GM12864 (cell line): ENCODE data around the gene CFAP74.
A peak's percentile ranks its signal among the peaks of the same experiment; 100 is the strongest.

Experiments
- DNase-seq: peaks from one replicate; pipeline ENCODE4 v3.0.0-alpha.2; 2011; ENCODE audit warnings: low read depth
- H3K4me3 ChIP-seq: 2 replicates; pipeline ENCODE4 v1.5.1; 2011; ENCODE audit warnings: mild to moderate bottlenecking, low read depth, low read length, control low read depth
- CTCF ChIP-seq: IDR thresholded peaks from 2 replicates; pipeline ENCODE4 v1.5.1; 2011; ENCODE audit warnings: low read depth, mild to moderate bottlenecking, moderate library complexity, low read length, control low read depth, inconsistent platforms; ENCODE audit errors: missing control alignments

CFAP74 gene

GRCh38 chr1:1956586-1957532 lies 46.7 kb downstream of the CFAP74 start:
- TF ChIP-seq CTCF, result no peak
- no peak for DNase-seq
- no peak overlapping the region for H3K4me3 ChIP-seq

GRCh38 chr1:1956101-1956500 lies 47.5 kb downstream of the CFAP74 start:
- no peak for DNase-seq
- no peak overlapping the region for H3K4me3 ChIP-seq
- TF ChIP-seq CTCF, result no peak

- no peak for TF ChIP-seq CTCF
- no peak overlapping the region for H3K4me3 ChIP-seq
- DNase-seq, result no peak
Measured at GRCh38 chr1:1955621-1956094, 47.9 kb downstream of the CFAP74 start.

GRCh38 chr1:1954831-1955441 lies 48.6 kb downstream of the CFAP74 start:
- no peak overlapping the region for H3K4me3 ChIP-seq
- peak; percentile 24 for TF ChIP-seq CTCF
- no peak for DNase-seq

- no peak for TF ChIP-seq CTCF
- no peak for DNase-seq
- H3K4me3 ChIP-seq, result no peak overlapping the region
Measured at GRCh38 chr1:1954015-1954414, 49.6 kb downstream of the CFAP74 start.

GRCh38 chr1:1950940-1951339 lies 52.6 kb downstream of the CFAP74 start:
- no peak overlapping the region for H3K4me3 ChIP-seq
- no peak for DNase-seq
- TF ChIP-seq CTCF, result no peak
